Activated naive CD8-positive, alpha-beta T cell treated with anti-CD3 and anti-CD28 coated beads, Interleukin-2, amount 50 U/mL, for 16 hours (primary cell): ENCODE results near the gene CRYAA.

Experiments used
- DNase-seq: peaks from one replicate; pipeline ENCODE4 v3.0.0-alpha.2; 2020; ENCODE audit warnings: low read depth, low spot score

The CRYAA gene

DNA sequence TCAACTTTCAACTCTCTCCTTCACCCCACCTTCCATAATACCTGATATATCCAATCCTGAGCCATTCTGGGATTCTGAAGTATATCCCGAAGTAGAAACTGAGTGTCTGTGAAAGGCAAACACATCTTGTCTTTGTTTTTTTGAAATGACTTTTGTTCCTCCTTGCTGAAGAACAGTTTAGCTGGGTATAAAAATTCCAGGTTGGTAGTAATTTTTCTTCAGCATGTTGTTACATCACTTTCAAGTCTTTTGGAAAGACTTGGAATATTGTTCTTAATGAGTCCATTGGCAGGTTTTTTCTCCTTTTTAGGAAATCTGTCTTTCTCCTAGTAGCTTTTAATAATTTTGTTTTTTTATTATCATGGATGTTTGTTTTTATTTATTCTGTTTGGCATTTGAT is 32.7 kb downstream of the CRYAA start:
- DNase-seq = no peak

GRCh38 chr21:43203591-43203990 is 34.8 kb downstream of the CRYAA start:
- no peak for DNase-seq

DNA sequence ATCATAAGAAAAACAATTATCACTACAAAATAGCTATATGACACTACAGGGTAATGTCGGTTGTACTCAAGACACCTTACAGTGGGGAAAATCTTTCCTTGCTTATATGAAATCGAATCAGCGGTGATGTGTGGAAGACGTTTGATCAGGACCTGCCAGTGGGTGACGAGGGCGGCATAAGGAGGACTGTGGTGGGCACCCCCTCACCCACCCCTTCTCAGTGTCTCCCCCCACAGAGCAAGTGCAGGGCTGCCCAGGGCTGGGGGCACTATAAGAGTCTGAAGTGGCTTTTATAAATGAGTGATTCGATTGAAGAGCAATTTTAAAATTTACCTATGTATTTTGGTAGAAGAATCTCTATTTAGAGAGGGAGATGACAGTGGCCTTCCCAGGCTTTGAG is 35.8 kb downstream of the CRYAA start:
- DNase-seq = no peak

GRCh38 chr21:43206231-43207042 is 37.6 kb downstream of the CRYAA start:
- no peak for DNase-seq

DNA sequence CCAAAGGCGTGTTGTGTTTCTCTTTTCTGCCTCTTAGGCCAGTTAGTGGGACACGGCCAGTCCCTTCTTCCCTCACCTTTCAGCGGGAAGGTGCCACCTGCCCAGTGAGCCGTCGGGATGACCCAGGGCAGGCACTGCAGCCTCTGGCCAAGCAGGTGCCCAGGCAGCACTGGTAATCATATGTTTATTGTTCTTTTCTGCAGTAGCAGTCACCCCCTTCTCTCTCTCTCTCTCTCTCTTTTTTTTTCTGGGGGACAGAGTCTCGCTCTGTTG is 38.2 kb downstream of the CRYAA start:
- no peak for DNase-seq

- no peak for DNase-seq
Observed at GRCh38 chr21:43207868-43208267, 39.1 kb downstream of the CRYAA start.

GRCh38 chr21:43208561-43209332 is 39.9 kb downstream of the CRYAA start:
- DNase-seq = no peak

- DNase-seq = no peak
Observed at GRCh38 chr21:43209575-43210453, 41.0 kb downstream of the CRYAA start.

GRCh38 chr21:43210454-43211071 is 41.8 kb downstream of the CRYAA start:
- DNase-seq = no peak

GRCh38 chr21:43211072-43211759 is 42.4 kb downstream of the CRYAA start:
- DNase-seq = no peak

DNA sequence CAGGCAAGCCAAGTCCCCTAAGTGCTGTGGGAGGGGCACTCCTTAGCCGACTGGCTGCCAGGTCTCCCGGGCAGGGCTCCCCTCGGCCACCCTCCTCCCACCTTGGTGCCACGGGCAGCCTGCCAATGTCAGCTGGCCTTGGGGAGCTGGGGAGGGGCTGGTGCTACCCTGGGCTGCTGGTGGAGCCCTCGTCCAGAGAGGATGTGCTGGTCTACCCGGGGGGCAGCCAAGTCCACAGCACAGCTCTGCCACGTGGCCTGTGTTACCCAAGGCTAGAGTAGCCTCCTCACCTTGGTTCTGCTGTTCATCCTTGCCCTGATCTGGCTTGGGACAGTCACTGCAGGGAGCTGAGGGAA is 42.9 kb downstream of the CRYAA start:
- no peak for DNase-seq
